GM21619 (cell line): ENCODE results near the gene EPS8.
"Not testable (repeated sequence)": the region's sequence is repeated elsewhere in the genome, so short reads cannot be mapped to it uniquely, and the experiment has no call there.

Source experiments
- ATAC-seq: cut with Tn5 transposase; IDR thresholded peaks from one replicate; pipeline ENCODE4 v1.9.1; 2021; ENCODE audit not compliant: unreplicated experiment

Gene EPS8

DNA sequence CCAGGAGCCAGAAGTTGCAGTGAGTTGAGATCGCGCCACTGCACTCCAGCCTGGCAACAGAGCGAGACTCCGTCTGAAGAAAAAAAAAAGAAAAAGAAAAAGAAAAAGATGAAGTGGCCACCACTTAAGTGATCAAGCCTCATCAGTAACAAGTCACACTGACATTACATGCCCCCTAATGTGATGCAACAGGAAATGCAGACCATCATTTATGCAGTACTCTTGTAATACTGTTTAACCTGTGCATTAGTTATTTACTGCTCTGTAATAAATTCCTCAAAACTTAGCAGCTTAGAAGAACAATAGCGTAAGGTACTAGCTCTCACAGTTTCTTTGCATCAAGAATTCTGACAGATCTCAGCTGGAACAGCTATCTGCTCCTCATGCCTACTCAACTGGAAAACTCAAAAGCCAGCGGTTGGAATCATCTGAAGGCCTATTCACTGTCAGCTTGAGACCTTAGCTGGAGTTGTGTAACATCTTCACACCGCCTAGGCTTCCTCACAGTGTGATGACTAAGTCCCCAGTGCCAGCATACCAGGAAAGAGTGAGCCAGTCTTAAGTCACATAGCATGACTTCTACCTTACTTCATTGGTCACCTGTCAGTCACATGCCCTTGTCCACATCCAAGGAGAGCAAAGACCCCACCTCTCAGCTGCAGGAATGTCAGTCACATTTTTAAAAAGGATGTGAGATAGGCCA is 31.5 kb downstream of the EPS8 start:
- no peak for ATAC-seq

DNA sequence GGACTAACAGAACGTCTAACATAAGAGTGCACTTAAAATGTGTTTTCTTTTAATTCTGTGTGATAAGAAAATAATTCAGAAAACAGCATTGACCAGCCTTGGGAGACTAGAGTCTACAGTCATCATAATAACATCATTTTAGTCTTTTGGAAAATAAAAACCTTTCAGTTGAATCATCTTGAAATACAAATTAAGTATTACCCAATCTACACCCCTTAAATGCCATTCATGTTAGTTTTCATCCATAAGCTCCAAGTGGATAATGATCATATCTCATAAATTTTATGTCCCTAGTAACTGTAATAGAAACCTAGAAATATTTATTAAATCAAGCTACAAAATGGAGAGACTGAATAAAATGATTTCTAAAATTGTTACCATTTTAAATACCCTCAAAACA is 32.4 kb downstream of the EPS8 start:
- no peak for ATAC-seq

DNA sequence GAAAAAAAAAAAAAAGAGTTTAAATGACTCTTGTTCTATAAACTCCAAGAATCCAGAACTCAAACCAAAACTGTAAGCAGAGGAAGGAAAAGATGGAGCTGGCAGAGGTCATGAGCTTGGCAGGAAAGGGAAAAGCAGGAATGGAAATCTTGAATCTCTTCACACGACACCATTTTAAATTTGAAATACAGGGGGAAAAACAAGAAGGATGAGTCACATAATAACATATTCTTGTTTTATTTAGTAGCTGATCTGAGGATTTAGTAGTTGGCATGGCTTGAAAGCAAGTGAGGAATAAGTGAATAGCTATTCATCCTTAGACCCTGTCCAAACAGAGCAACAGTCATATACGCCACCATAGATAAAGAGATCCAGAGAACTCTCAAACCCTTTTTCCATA is 35.0 kb downstream of the EPS8 start:
- no peak for ATAC-seq

DNA sequence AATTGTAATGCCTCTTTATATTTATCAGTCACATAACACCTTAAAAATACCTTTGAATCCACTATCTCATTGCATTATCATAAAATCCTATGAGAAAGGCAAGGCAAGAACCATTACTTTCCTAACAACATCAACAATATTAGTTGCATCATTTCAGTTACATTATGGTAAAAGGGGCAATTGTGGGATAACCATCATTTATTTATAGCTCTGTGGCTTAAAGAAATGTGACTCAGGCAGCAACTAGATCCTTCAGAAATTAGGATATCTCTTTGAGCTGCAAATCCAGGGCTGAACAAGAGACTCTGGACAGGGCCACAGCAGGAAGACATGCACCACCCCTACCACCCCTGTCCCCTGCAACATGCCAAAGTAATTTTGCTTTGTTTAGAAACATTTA is 36.4 kb downstream of the EPS8 start:
- ATAC-seq, result no peak

DNA sequence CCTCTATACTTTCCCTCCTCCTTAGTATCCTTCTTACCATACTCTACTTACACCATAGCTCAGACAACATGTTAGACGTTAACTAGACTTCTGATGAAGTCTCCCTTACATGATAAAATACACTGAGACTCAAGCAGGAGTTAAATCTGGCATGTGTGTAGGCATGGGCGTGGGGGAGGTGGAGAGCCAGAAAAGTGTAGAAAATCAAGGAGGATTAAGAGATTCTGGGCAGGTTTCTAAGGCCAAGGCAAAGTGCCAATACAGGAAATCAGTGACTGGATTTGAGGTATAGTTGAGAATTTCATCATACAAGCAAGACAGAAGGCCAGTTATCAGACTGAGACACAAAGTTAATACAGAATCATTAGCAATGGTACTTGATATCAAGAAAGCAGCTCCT is 37.4 kb downstream of the EPS8 start:
- ATAC-seq, result no peak

DNA sequence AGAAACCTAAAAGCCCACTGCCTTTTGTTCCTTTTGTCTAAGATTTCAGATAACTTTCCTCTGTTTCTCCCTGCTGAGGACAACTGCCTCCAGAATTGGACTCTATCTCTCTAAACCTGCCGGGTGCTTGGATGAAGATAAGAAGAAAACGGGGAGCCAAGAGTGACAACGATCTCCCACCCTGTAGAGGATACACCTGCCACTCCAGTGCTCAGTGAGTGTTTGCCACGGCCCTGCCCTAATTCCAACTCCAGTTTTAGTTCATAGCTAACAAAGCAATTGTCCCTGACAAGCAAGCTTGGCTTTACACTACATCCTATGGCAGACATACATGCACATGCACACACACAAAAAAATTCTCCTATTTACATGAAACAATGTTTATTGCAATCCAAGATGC is 39.3 kb downstream of the EPS8 start:
- no peak for ATAC-seq

DNA sequence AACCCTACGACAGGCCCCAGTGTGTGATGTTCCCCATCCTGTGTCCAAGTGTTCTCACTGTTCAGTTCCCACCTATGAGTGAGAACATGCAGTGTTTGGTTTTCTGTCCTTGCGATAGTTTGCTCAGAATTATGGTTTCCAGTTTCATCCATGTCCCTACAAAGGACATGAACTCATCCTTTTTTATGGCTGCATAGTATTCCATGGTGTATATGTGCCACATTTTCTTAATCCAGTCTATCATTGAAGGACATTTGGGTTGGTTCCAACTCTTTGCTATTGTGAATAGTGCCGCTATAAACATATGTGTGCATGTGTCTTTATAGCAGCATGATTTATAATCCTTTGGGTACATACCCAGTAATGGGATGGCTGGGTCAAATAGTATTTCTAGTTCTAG is 47.3 kb downstream of the EPS8 start:
- not testable (repeated sequence) for ATAC-seq

DNA sequence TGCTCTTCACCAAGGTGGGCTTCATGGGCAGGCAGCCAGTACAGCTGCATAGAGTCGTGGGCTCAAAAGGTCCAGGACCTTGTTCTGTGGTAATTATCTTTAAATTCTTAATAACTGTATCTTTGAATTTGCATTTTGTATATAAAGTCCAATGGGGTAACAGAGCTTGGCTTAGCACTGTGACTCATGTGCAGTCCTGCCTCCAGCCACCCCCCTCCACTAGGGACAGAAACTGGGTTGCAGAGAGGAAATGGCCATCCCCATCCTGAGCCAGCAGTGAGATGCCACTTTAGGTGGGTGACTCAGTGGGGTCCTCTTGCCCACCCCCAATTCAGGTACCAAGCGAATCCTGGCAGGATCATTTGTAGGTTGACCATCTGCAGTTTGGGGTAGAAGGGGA is 48.1 kb downstream of the EPS8 start:
- no peak for ATAC-seq

DNA sequence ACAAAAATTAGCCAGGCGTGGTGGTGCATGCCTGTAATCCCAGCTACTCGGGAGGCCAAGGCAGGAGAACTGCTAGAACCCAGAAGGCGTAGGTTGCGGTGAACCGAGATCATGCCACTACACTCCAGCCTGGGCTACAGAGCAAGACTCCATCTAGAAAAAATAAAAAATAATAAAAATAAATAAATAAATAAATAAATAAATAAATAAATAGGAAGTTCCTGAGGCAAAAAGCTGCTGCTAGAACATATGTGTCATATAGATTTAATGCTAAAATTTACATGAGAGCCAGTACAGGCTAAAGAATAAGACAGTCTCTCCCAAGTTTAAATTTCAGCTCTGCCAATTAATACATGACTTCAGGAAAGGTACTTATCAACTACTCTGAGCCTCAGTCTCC is 48.8 kb downstream of the EPS8 start:
- not testable (repeated sequence) for ATAC-seq

DNA sequence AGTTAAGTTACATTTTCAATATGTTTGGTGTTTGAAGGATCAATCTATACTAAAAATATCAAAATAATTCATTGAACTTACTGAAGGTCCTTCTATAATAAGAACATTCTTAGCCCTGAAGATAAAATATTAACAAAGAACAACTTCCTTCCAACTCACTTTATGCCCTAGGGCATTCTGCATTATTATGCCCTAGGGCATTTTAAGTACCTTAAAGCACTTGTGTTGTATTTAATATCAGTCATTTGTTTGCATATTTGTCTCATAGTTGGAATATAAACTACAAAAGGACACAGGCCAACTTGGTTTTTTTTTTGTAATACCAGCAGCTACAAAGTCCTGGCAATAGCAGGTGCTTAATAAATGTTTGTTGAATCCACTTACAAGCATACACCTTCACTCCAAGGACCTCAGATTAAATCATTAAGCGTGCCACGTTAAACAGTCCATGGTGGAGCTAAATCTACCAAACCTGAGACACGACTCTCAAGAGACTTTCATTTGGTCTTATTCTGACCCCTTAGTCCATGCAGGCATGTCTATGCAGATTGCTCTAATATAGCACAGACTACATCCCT is 50.7 kb downstream of the EPS8 start:
- ATAC-seq, result no peak

DNA sequence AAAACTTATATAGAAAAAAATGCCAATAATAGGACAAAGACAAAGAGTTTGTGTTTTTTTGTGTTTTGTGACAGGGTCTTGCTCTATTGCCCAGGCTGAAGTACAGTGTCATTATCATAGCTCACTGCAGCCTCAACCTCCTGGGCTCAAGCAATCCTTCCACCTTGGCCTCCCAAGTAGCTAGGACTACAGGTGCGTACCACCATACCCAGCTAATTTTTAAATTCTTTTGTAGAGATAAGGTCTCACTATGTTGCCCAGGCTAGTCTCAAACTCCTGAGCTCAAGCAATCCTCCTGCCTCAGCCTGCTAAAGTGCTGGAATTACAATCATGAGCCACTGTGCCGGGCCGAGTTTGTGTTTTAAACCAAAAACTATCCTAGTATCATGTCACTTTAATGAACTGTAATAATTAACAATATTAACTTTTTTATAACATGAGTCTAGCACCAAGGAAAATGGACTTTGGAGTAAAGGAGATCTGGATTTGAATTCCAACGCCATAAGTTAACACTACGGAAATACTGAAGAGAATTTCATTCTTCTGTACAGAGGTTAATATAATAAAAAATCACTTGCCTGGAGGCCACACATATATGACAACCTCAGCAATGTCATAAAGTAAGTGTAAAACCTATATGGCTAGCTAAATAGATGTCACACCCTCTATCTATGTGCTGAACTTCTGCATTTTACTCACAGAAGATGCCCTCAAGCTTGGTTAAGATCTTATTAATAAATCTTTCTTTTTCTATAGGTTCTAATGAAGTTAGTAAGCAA is 53.2 kb downstream of the EPS8 start:
- no peak for ATAC-seq

DNA sequence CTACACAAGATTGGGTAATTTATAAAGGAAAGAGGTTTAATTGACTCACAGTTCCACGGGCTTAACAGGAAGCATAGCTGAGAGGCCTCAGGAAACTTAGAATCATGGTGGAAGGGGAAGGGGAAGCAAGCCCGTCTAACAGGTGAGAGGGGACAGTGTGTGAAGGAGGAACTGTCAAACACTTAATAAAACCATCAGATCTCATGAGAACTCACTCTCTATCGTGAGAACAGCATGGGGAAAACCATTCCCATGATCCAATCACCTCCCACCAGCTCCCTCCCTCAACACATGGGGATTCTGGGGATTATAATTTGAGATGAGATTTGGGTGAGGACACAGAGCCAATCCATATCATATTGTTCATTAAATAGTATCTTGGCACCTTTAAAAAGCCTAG is 56.1 kb downstream of the EPS8 start:
- peak; percentile 23 for ATAC-seq

DNA sequence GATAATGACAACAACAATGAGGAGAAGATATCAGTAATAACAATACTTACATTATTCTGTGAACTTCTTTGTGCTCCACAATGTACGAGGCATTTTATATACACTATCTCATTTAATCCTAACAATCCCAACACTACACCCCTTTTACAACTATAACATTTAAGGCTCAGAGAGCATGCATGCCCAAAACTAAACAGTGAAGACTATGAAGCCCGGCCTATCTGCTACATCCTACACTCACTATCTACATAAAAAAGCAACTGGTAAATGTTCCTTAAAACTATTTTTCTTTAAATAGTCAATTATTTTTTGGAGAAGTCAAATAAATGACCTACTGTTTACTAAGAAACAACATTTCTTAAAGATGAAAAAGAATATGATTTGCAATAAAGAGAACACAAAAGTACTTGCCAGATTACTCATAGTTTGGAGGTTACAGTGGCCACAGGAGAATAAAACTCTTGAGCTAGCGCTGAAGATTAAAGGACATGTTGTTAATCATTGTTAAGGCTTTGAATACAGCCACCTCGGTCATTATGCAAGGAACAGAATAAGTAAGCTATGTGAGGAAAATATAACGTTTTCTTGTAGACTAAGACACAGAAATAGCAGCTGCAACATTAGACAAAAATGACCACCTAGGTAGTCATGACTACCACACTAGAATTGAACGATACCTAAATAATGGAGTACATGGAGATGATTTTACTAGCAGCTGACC is 56.7 kb downstream of the EPS8 start:
- peak; percentile 81 for ATAC-seq

DNA sequence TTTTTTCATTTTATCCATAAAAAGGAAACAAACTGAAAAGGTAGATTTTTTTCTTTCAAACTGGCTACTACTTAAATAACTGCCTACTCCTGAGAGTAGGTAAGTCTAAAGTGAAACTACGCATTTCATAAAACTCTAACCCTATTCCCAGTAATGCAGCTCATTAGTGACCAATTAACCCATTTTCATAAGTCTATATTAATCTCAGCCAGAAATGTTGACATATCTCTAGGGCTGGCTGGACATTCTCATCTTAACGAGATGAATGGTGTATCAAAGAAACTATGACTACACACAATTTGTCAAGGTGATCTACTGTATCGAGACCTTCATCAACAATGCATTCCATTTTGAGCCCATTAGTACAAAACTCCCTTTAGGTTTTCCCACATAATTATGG is 57.2 kb downstream of the EPS8 start:
- ATAC-seq, result no peak

DNA sequence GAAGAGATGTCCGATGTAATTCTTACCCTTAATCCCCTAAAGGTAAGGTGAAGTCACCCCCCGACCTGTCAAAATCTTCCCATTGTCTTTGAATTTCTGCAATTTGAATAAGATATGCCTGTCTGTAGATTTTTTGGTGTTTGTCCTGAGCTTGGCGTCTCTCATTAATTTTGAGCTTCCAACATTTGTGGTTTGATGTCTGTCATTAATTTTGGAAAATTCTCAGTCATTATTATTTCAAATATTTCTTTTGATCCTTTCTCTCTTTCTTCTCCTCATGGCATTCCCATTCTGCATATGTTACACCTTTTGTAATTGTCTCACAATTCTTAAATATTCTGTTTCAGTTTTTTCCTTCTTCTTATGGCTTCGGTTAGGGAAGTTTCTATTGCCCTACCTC is 60.1 kb downstream of the EPS8 start:
- no peak for ATAC-seq

DNA sequence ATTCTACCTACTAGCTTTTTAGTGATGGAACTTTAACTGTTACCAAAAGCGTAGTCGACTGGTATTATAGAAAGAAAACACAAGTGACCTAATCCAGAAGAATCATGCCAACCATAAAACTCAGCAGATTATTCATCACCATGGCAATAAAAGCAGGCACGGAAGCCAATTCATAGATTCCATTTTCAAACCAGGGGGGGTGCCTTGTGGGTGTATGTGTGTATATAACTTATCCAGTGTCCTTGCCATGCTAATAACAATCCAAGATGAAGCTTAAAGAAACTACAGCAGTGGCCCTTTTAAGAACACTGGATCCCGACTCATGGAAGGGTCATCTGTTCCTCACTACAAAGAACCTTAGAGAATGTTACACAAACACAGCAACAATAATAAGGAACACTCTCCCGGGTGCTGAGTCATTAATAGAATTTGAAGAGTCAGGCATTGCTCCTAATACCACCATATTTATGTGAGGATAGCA is 61.0 kb downstream of the EPS8 start:
- ATAC-seq, result no peak

DNA sequence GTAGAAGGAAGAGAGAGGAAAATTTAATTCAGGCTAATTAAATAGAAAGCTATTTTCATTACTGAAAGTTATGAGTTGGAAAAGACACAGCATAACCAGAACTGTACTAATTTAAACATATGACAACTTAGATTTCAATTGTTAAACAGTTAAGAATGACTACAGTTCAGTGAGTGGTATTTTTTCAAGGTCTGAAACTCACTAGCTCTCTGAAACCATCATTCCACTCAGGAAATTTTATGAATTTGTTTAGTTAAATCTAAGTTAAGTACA is 62.4 kb downstream of the EPS8 start:
- no peak for ATAC-seq

DNA sequence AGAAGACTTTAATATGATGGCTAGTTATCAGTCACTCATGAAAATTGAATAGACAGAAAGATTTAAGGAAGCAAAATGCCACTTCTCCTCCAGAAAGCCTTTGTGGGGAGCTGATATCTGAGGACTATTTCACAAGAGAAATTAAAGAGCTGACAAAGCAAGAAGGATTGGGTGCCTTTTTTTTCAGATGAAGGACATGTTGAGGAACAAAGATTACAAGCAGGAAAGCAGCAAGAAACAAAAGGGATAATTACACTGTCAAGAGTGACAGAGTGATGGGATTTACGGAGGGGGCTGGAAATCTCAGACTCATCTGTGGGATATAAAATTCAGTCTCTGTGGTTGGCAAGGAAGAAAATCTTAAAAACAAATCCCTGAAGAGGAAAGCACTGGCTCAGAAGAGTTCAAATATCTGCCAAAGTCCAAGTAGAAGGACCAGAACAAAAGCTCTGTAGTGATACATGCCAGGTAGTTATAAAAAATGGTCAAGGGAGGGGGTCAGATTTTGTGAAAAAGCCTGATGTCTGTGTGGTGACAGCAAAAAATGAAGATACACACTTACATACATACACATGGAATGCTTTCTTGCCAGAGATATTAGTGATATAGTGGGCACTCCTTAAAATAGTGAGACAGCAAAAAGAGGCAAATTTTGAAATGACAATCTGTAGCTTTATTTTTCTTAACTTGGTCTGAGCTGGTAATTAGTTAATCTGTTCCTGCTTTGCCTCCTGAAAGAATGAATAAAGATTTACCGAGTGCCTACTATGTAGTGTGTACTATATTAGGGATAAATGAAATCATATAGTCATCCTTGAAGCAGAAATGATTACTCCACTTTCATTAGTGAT is 62.9 kb downstream of the EPS8 start:
- ATAC-seq, result no peak

DNA sequence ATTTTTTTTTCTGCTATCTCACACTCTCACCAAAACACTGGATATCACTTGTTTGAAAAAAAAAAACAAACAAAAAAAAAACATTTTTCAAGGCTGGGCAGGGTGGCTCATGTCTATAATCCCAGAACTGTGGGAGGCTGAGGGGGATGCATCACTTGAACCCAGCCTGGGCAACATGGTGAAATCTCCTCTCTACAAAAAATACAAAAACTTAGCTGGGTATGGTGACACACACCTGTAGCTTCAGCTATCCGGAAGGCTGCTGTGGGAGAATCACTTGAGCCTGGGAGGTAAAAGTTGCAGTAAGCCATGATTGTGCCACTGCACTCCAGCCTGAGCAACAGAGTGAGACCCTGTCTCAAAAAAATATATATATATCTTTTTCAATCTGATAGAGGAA is 66.2 kb downstream of the EPS8 start:
- no peak for ATAC-seq

DNA sequence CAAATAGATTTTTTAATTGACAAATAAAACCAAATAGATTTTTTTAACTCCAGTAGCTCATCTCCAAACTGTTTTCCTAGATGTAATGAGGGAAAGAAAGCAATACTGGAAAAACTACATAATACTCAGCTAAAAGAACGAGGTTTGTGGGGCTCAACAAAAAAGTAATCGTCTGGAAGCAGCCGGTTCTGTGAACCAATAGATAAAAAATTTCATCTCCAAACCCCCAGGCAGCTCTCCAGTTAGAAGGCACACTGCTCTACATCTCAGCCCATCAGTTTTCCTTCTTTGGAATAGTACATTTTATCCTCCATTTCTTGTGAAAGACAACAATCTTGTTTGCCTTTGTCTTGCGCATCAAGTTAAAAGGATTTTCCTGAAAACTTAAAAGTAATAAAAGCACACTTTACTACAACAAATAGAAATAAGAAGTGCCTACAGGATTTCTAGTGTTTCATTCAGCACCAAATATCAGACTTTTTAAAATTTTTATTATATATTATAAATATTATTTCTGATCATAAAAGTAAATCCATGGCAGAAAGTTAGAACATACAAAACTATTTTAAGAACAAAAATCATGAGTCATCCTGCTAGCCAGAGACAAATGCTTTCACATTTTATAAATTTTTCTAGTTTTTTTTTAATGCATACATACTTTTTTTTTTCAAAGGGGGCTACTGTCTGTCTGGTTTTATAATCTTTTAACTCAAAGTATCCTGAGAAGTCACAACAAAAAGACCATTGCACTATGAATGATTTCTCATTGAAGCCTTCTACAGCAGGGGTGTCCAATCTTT is 67.7 kb downstream of the EPS8 start:
- ATAC-seq, result no peak
